ENCODE measurements around the gene VEGFB. TPM values are rescaled to one million over a fixed set of nuclear protein-coding genes. Genes with fewer than 3 reads are reported as not detected.

The VEGFB gene
- total and polyA plus RNA-seq, 2 donors (not counting 1 experiment from before 2014, with no cell fraction given): 25.3 to 27.9 TPM

DNA sequence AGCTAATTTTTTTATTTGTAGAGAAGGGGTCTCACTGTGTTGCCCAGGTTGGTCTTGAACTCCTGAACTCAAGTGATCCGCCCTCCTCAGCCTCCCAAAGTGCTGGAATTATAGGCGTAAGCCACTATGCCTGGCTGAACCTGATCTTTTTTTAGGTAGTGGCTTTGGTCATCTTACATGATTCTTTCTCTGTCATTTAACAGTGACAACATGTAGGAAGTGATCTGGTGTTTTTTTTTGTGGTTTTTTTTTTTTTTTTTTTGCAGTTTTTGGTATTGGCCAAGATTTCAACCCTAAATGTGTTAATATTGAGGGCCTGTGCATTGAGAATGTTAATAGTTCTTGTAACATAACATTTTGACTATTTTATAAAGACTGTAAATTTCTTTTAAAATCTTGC is 35.9 kb upstream of the VEGFB start:
- H3K4me3 ChIP-seq (replicated peaks in 1 of 4; ENCODE audit: control extremely low read depth in 1 of 4, insufficient read depth in 1 of 4, low read depth in 3 of 4, low read length in 4 of 4): no peak overlapping the region
- no peaks in the 10 kb centered on the region for H3K27me3 ChIP-seq (ENCODE audit: control insufficient read depth, insufficient read depth, low read length)
- peaks cover 19% of the 10 kb centered on the region for H3K36me3 ChIP-seq (ENCODE audit: control insufficient read depth, insufficient read depth, low read length)
- H3K9me3 ChIP-seq (ENCODE audit: control insufficient read depth, insufficient read depth, low read depth, low read length): no peaks in the 10 kb centered on the region
- H3K79me2 ChIP-seq (ENCODE audit: control insufficient read depth, insufficient read depth, low read length): peaks cover 5% of the 10 kb centered on the region
- H2AFZ ChIP-seq (ENCODE audit: low read length): no peak overlapping the region
- no peak overlapping the region for H3K9ac ChIP-seq (ENCODE audit: insufficient read depth, low read length)
- H4K20me1 ChIP-seq (ENCODE audit: control insufficient read depth, extremely low read depth, insufficient read depth, low read length): no peaks in the 10 kb centered on the region
- H3K27ac ChIP-seq (ENCODE audit: insufficient read depth, low read length): no peak overlapping the region
- no peak overlapping the region for H3K4me2 ChIP-seq (ENCODE audit: extremely low read depth, insufficient read depth, low read length)
- H3K4me1 ChIP-seq (ENCODE audit: control insufficient read depth, extremely low read depth, insufficient read depth, low read length): no peaks in the 10 kb centered on the region
- TF ChIP-seq, protein P1, sequence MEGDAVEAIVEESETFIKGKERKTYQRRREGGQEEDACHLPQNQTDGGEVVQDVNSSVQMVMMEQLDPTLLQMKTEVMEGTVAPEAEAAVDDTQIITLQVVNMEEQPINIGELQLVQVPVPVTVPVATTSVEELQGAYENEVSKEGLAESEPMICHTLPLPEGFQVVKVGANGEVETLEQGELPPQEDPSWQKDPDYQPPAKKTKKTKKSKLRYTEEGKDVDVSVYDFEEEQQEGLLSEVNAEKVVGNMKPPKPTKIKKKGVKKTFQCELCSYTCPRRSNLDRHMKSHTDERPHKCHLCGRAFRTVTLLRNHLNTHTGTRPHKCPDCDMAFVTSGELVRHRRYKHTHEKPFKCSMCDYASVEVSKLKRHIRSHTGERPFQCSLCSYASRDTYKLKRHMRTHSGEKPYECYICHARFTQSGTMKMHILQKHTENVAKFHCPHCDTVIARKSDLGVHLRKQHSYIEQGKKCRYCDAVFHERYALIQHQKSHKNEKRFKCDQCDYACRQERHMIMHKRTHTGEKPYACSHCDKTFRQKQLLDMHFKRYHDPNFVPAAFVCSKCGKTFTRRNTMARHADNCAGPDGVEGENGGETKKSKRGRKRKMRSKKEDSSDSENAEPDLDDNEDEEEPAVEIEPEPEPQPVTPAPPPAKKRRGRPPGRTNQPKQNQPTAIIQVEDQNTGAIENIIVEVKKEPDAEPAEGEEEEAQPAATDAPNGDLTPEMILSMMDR (conservative IDR thresholded peaks at IDR 0.05 in 1 of 2, IDR thresholded peaks at IDR 0.05 in 1 of 2; ENCODE audit: low read depth in 1 of 2, low read length in 2 of 2): no peak
- TF ChIP-seq EZH2 (IDR thresholded peaks at IDR 0.05; ENCODE audit: low read length, missing control alignments): no peak
- DNase-seq (ENCODE audit: low read depth in 2 of 2): no peak

DNA sequence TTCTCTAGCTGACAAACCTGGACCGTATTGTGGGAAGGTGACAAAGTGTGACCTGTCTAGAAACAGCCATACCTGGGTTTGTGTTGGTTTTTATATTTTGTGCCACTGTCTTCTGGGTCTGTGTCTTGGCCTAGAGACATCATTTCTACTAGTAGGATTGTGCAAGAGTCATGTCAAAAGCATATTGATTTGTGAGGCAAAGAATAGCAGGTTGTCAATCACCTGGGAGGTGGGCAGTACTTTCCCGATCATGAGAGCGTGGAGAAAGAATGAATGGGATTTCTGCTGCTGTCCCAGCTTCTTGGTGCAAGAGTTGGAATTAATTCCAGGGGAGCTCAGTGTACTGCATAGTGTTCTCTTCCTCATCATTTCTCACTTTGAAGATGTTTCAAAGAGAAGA is 32.8 kb upstream of the VEGFB start:
- no peaks in the 10 kb centered on the region for H4K20me1 ChIP-seq (ENCODE audit: control insufficient read depth, extremely low read depth, insufficient read depth, low read length)
- no peaks in the 10 kb centered on the region for H3K79me2 ChIP-seq (ENCODE audit: control insufficient read depth, insufficient read depth, low read length)
- H3K27me3 ChIP-seq (ENCODE audit: control insufficient read depth, insufficient read depth, low read length): no peaks in the 10 kb centered on the region
- no peak for DNase-seq (ENCODE audit: low read depth in 2 of 2)
- no peak overlapping the region for H2AFZ ChIP-seq (ENCODE audit: low read length)
- H3K9me3 ChIP-seq (ENCODE audit: control insufficient read depth, insufficient read depth, low read depth, low read length): no peaks in the 10 kb centered on the region
- peaks cover 32% of the 10 kb centered on the region for H3K36me3 ChIP-seq (ENCODE audit: control insufficient read depth, insufficient read depth, low read length)
- H3K4me2 ChIP-seq (ENCODE audit: extremely low read depth, insufficient read depth, low read length): no peak overlapping the region
- TF ChIP-seq, protein P1 (conservative IDR thresholded peaks at IDR 0.05 in 1 of 2, IDR thresholded peaks at IDR 0.05 in 1 of 2; ENCODE audit: low read depth in 1 of 2, low read length in 2 of 2): no peak
- no peak for TF ChIP-seq EZH2 (IDR thresholded peaks at IDR 0.05; ENCODE audit: low read length, missing control alignments)
- no peak overlapping the region for H3K4me3 ChIP-seq (replicated peaks in 1 of 4; ENCODE audit: control extremely low read depth in 1 of 4, insufficient read depth in 1 of 4, low read depth in 3 of 4, low read length in 4 of 4)
- peaks cover 3% of the 10 kb centered on the region for H3K4me1 ChIP-seq (ENCODE audit: control insufficient read depth, extremely low read depth, insufficient read depth, low read length)
- H3K27ac ChIP-seq (ENCODE audit: insufficient read depth, low read length): no peak overlapping the region
- no peak overlapping the region for H3K9ac ChIP-seq (ENCODE audit: insufficient read depth, low read length)

DNA sequence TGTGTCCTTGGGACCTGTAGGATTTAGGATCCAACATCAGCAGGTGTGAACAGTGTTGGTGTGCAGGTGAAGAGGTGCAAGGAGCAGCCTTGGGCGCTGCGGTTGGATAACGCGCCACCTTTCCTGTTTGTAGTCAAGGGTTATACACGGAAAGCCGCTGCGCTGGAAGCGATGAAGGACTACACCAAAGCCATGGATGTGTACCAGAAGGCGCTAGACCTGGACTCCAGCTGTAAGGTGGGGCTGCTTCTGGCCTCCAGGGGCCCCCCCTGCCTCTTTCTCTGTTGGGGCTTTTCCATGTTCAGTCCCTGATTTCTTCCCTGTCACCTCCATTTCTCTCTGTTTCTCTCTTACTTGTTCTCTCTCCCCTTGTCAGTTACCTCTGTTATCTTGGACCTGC is 31.4 kb upstream of the VEGFB start:
- Histone ChIP-seq H3K4me3 (replicated peaks in 1 of 4; ENCODE audit: control extremely low read depth in 1 of 4, insufficient read depth in 1 of 4, low read depth in 3 of 4, low read length in 4 of 4) (no peak overlapping the region), H3K27ac (ENCODE audit: insufficient read depth, low read length) (no peak overlapping the region), H3K4me1 (ENCODE audit: control insufficient read depth, extremely low read depth, insufficient read depth, low read length) (peaks cover 14% of the 10 kb centered on the region), H3K4me2 (ENCODE audit: extremely low read depth, insufficient read depth, low read length) (no peak overlapping the region), H2AFZ (ENCODE audit: low read length) (no peak overlapping the region), H3K9me3 (ENCODE audit: control insufficient read depth, insufficient read depth, low read depth, low read length) (no peaks in the 10 kb centered on the region), H3K9ac (ENCODE audit: insufficient read depth, low read length) (no peak overlapping the region), H3K79me2 (ENCODE audit: control insufficient read depth, insufficient read depth, low read length) (no peaks in the 10 kb centered on the region), H4K20me1 (ENCODE audit: control insufficient read depth, extremely low read depth, insufficient read depth, low read length) (no peaks in the 10 kb centered on the region), H3K27me3 (ENCODE audit: control insufficient read depth, insufficient read depth, low read length) (no peaks in the 10 kb centered on the region), H3K36me3 (ENCODE audit: control insufficient read depth, insufficient read depth, low read length) (peaks cover 31% of the 10 kb centered on the region)
- TF ChIP-seq EZH2 (IDR thresholded peaks at IDR 0.05; ENCODE audit: low read length, missing control alignments): no peak
- TF ChIP-seq, protein P1 (conservative IDR thresholded peaks at IDR 0.05 in 1 of 2, IDR thresholded peaks at IDR 0.05 in 1 of 2; ENCODE audit: low read depth in 1 of 2, low read length in 2 of 2): no peak
- no peak for DNase-seq (ENCODE audit: low read depth in 2 of 2)

Data from fibroblast of lung (primary cell).